VCaP (cell line): Measurements from ENCODE around the gene CCDC127.

Source experiments
- H3K27ac ChIP-seq: fragments of 450-650 bp; 2 replicates; pipeline ENCODE4 v1.5.1; 2017
- CTCF ChIP-seq: fragments of 450-650 bp; conservative IDR thresholded peaks from 2 replicates; pipeline ENCODE4 v1.5.1; 2017; ENCODE audit warnings: mild to moderate bottlenecking, moderate library complexity

The CCDC127 gene

DNA sequence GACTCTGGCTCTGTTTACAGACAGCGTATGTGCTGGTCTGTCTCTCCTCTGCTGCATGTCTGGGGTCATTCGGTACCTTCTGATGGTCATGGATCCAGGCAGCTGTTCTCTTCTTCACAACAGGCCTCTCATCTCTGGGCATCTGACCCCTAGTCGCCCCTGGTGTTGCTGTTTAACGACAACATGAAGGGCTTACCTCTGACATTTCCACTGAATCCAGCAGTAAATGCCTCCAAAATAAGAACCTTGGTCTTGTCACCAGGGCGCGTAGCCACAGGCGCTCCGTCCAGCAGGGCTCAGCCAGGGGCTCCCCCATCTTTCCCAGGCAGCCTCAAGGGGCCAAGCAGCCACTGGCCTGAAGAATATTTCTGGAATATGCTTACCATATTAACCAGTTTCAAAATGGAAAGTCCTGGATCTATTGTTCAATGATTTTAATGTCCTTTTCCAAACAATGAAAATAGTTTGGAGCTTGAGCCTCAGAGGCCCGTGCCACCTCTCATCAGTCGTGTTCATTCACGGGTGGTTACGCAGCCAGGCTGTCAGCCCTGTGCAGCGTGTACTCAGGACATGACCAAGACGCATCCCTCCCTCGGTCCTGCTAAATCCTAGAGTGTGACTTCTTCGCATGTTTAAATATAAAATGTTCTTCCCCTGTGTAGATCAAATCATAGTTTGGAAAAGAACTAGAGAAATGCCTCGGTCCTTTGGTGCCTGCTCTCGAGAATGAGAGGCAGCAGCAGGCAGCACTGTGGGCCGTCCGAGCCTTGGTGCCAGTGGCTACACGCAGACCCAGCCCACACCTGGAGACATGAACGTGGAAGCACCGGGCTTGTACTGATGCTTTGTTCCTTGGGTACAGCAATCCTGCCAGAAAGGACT, 56.8 kb downstream of the CCDC127 start:
- H3K27ac ChIP-seq: no peak overlapping the region
- no peak for TF ChIP-seq CTCF

GRCh38 chr5:160173-160510, 57.8 kb downstream of the CCDC127 start:
- TF ChIP-seq CTCF: no peak
- no peak overlapping the region for H3K27ac ChIP-seq

DNA sequence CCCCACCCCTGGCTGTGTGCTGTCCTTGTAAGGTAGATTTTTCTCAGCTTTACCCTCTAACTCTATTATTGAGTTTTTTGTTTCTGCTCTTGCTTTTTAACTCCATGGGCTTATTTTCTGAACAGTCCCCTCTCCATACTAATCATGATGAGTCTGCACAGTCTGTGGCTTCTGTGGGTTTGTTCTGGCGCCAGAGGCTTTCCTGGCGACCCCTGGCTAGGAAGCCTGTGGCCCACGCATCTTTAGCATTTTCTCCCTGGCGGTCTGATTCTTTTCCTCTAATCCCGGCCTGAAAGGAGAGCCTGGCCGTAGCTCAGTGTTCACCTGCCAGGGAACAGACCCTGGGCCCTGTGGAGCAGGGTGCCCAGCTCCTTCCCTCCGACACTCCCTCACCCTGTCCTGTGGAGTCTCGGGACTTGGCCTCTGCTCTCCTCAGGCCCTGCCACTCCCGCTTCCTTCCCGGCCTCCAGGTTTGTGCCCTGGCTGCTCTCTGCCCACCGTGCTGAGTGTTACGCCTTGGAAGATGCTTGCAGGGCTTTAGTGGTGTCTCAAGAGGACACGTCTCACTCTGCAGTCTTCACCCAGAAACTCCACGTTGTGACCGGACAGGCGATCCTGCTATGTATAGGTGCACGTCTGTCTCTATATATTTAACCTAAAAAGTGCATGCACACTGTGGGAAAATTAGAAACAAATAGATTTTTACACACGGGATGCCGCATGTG, 58.3 kb downstream of the CCDC127 start:
- no peak for TF ChIP-seq CTCF
- H3K27ac ChIP-seq: no peak overlapping the region

DNA sequence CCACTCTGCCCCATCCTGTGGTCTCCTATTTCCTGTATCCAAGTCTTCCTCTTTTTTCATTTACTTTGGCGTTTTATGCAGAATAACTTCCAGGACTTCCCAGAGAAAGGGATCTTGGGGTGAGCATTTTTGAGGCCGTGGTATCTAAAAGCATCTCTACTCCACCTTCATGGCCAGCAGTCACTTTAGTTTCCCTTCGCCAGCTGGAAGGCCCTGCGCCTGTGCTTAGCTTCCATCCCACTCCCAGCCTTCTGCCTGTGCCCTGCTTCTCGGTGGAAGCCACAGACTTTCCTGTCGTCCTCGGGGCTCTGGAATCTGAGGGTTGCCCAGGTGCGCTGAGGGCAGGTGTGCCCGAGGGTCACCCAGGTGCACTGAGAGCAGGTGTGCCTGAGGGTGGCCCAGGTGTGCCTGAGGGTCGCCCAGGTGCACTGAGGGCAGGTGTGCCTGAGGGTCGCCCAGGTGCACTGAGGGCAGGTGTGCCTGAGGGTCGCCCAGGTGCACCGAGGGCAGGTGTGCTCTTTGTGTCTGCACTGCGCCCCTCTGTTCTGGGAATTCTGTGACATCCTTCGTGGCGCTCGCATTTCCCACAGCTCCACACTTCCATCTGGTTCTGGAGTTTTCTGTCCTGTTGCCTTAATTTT, 59.0 kb downstream of the CCDC127 start:
- no peak overlapping the region for H3K27ac ChIP-seq
- TF ChIP-seq CTCF: no peak

- no peak for TF ChIP-seq CTCF
- no peak overlapping the region for H3K27ac ChIP-seq
These were observed 60.2 kb downstream of the CCDC127 start for GRCh38 chr5:157801-158200.

DNA sequence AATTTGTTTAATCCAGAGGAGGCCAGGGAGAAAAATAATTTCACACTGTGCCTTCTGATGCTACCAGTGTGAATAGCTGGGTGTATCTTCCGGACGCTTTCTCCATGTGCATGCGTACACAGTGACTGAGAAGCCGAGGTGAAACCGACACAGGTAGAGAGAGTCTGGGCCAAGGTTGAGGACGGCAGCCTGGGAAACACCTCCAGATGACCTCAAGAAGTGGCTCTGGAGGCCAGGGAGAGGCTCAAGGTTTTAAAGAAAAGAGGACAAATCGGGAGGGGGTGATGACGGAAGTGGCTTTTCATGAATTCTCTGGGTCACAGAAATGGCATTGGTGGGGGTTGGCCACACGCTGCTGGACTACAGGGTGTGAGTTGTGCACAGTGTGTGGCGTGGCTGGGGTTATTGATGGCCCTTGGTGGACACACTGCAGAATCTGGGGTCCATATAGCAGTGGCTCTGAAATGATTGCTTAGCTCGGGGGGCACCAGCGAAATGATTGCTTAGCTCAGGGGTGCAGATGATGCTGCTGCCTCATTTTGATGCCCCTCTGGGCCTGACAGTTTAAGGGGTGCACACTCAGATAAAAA, 60.7 kb downstream of the CCDC127 start:
- TF ChIP-seq CTCF: no peak
- no peak overlapping the region for H3K27ac ChIP-seq

GRCh38 chr5:156411-157072, 61.4 kb downstream of the CCDC127 start:
- no peak for TF ChIP-seq CTCF

More at GRCh38 chr5:156411-157072, 61.4 kb downstream of the CCDC127 start:
- no peak overlapping the region for H3K27ac ChIP-seq
